ENCODE results near the gene LMLN.

DNA sequence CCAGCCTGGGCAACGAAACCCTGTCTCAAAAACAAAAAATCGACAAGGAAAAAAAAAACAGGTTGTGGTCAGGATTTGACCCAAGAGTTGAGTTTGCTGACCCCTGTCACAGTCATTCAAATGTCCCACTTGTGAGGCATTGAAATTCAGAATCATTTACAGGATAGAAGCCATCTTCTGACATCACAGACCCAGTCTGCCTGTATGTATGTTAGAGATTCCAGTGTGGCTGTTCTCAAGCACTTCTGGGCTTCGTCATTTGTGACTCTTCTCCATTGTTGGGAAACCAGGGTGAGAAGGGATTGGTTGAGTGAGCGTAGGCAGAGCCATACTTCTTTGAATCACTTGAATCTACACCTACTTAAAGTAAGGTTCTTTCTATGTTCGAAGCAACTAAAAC is 57.1 kb downstream of the LMLN start:
- TF ChIP-seq, protein P1, sequence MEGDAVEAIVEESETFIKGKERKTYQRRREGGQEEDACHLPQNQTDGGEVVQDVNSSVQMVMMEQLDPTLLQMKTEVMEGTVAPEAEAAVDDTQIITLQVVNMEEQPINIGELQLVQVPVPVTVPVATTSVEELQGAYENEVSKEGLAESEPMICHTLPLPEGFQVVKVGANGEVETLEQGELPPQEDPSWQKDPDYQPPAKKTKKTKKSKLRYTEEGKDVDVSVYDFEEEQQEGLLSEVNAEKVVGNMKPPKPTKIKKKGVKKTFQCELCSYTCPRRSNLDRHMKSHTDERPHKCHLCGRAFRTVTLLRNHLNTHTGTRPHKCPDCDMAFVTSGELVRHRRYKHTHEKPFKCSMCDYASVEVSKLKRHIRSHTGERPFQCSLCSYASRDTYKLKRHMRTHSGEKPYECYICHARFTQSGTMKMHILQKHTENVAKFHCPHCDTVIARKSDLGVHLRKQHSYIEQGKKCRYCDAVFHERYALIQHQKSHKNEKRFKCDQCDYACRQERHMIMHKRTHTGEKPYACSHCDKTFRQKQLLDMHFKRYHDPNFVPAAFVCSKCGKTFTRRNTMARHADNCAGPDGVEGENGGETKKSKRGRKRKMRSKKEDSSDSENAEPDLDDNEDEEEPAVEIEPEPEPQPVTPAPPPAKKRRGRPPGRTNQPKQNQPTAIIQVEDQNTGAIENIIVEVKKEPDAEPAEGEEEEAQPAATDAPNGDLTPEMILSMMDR (IDR thresholded peaks at IDR 0.05), result no peak
- TF ChIP-seq POLR2AphosphoS5 (IDR thresholded peaks at IDR 0.05) (no peak), EP300 (IDR thresholded peaks at IDR 0.05) (no peak)
